H1 (cell line): ENCODE measurements around the gene FYB2. TPM values are rescaled to one million over a fixed set of nuclear protein-coding genes. Genes with fewer than 3 reads are reported as not detected.

Experiments used
- CTCF ChIA-PET: fragments of 300-600 bp; sonication (Branson Sonifier 250); formaldehyde crosslinking; loops from one replicate; lab custom pipeline; 2021; ENCODE audit not compliant: partially characterized antibody; lab: Charles Lee
- POLR2A ChIA-PET: fragments of 300-600 bp; sonication (Branson Sonifier 250); formaldehyde crosslinking; loops from one replicate; lab custom pipeline; 2021; ENCODE audit warnings: inconsistent platforms; ENCODE audit not compliant: partially characterized antibody; lab: Charles Lee
- DNase-seq, 2 experiments: peaks; one replicate each; pipeline versions ENCODE4 v3.0.0 to v3.0.0-alpha.2; 2010 to 2022; ENCODE audit warnings: low spot score in 2 of 2, low read depth in 1 of 2, mixed read lengths in 1 of 2
- FAIRE-seq: peaks from 2 replicates; lab custom pipeline; 2011; peaks lifted over from hg19 to GRCh38; lab: Jason Lieb, UNC
- H2AFZ ChIP-seq: 2 replicates; pipeline ENCODE4 v1.8.1; 2012; ENCODE audit warnings: low read length, inconsistent platforms
- H2AK5ac ChIP-seq: 2 replicates; pipeline ENCODE4 v1.6.1; 2013; ENCODE audit warnings: low read depth, low read length
- H2BK120ac ChIP-seq: replicated peaks from 2 replicates; pipeline ENCODE3; 2013; ENCODE audit warnings: low read depth, low read length, inconsistent platforms
- H2BK12ac ChIP-seq: 2 replicates; pipeline ENCODE4 v1.6.1; 2013; ENCODE audit warnings: low read depth, low read length
- H2BK15ac ChIP-seq: 2 replicates; pipeline ENCODE4 v1.6.1; 2013; ENCODE audit warnings: low read length
- H2BK20ac ChIP-seq: 2 replicates; pipeline ENCODE4 v1.6.1; 2013; ENCODE audit warnings: low read length
- H2BK5ac ChIP-seq: 2 replicates; pipeline ENCODE4 v1.6.1; 2013; ENCODE audit warnings: low read depth, low read length
- H3K14ac ChIP-seq: 2 replicates; pipeline ENCODE4 v1.6.1; 2013; ENCODE audit warnings: inconsistent platforms; ENCODE audit not compliant: insufficient read length
- H3K18ac ChIP-seq: 2 replicates; pipeline ENCODE4 v1.6.1; 2013; ENCODE audit warnings: low read length; ENCODE audit errors: extremely low read depth
- H3K23ac ChIP-seq: 2 replicates; pipeline ENCODE4 v1.6.1; 2013; ENCODE audit warnings: inconsistent platforms; ENCODE audit not compliant: insufficient read length
- H3K23me2 ChIP-seq: 2 replicates; pipeline ENCODE4 v1.6.1; 2013; ENCODE audit warnings: low read depth, low read length
- H3K27ac ChIP-seq: 2 replicates; pipeline ENCODE4 v1.6.1; 2011; ENCODE audit warnings: low read depth, low read length, inconsistent platforms
- H3K27me3 ChIP-seq, 4 experiments: replicated peaks in 1 of 4; 1 replicate in 1 of 4; 2 replicates in 3 of 4; pipeline versions ENCODE4 v1.6.1 to v1.8.1; 2011 to 2013; ENCODE audit warnings: low read length in 3 of 4, mild to moderate bottlenecking in 3 of 4, inconsistent platforms in 2 of 4, mixed read lengths in 2 of 4, moderate library complexity in 1 of 4; ENCODE audit not compliant: control insufficient read depth in 3 of 4, insufficient read depth in 3 of 4; ENCODE audit errors: extremely low read depth in 1 of 4
- H3K36me3 ChIP-seq, 4 experiments: 2 replicates each; pipeline versions ENCODE4 v1.6.1 to v1.8.1; 2011 to 2013; ENCODE audit warnings: mild to moderate bottlenecking in 4 of 4, low read length in 3 of 4, moderate library complexity in 2 of 4, control low read depth in 1 of 4, inconsistent platforms in 1 of 4; ENCODE audit not compliant: insufficient read depth in 4 of 4, control insufficient read depth in 2 of 4
- H3K4ac ChIP-seq: replicated peaks from 2 replicates; pipeline ENCODE3; 2013; ENCODE audit warnings: low read length, low read depth, mixed read lengths, inconsistent platforms; ENCODE audit not compliant: insufficient read length
- H3K4me1 ChIP-seq, 4 experiments: replicated peaks in 1 of 4; 1 replicate in 1 of 4; 2 replicates in 3 of 4; pipeline versions ENCODE4 v1.6.1 to v1.8.1; 2011 to 2013; ENCODE audit warnings: low read length in 3 of 4, inconsistent platforms in 2 of 4, mixed read lengths in 1 of 4; ENCODE audit not compliant: insufficient read depth in 4 of 4, control insufficient read depth in 3 of 4
- H3K4me2 ChIP-seq, 2 experiments: 2 replicates each; pipeline versions ENCODE4 v1.6.1 to v1.8.1; 2011 to 2013; ENCODE audit warnings: low read depth in 2 of 2, low read length in 2 of 2, control low read depth in 1 of 2, inconsistent platforms in 1 of 2, mild to moderate bottlenecking in 1 of 2; ENCODE audit not compliant: insufficient read depth in 1 of 2
- H3K4me3 ChIP-seq, 4 experiments: fragments of 200-600, 300-600 bp in 1 of 4; sonication (generic), shearing (Covaris generic), sonication (Bioruptor Twin) in 1 of 4; 2 replicates each; pipeline versions ENCODE4 v1.5.1 to v1.8.1; 2011 to 2016; ENCODE audit warnings: low read length in 4 of 4, low read depth in 3 of 4, control low read depth in 2 of 4, inconsistent platforms in 2 of 4, mild to moderate bottlenecking in 2 of 4, mixed read lengths in 1 of 4, moderate library complexity in 1 of 4; ENCODE audit not compliant: insufficient read depth in 2 of 4; ENCODE audit errors: extremely low read depth in 1 of 4
- H3K56ac ChIP-seq: replicated peaks from 2 replicates; pipeline ENCODE3; 2013; ENCODE audit warnings: low read depth, mild to moderate bottlenecking, mixed read lengths, low read length, inconsistent platforms; ENCODE audit not compliant: insufficient read length
- H3K79me1 ChIP-seq: 2 replicates; pipeline ENCODE4 v1.6.1; 2013; ENCODE audit warnings: low read depth, low read length, control low read depth
- H3K79me2 ChIP-seq, 2 experiments: 2 replicates each; pipeline versions ENCODE4 v1.6.1 to v1.8.1; 2012 to 2013; ENCODE audit warnings: low read length in 2 of 2, mild to moderate bottlenecking in 2 of 2, inconsistent platforms in 1 of 2; ENCODE audit not compliant: insufficient read depth in 2 of 2, control insufficient read depth in 1 of 2
- H3K9ac ChIP-seq, 4 experiments: replicated peaks in 1 of 4; 1 replicate in 1 of 4; 2 replicates in 3 of 4; pipeline versions ENCODE4 v1.6.1 to v1.8.1; 2011 to 2013; ENCODE audit warnings: low read depth in 3 of 4, low read length in 3 of 4, control low read depth in 2 of 4, mild to moderate bottlenecking in 2 of 4, moderate library complexity in 2 of 4, inconsistent platforms in 1 of 4; ENCODE audit errors: extremely low read depth in 1 of 4
- H3K9me3 ChIP-seq, 2 experiments: 2 replicates each; pipeline versions ENCODE4 v1.6.1 to v1.8.1; 2012 to 2013; ENCODE audit warnings: mild to moderate bottlenecking in 2 of 2, moderate library complexity in 2 of 2, control low read depth in 1 of 2, inconsistent platforms in 1 of 2, low read depth in 1 of 2, low read length in 1 of 2, mixed read lengths in 1 of 2; ENCODE audit not compliant: insufficient read depth in 2 of 2
- H4K20me1 ChIP-seq, 2 experiments: replicated peaks in 1 of 2; 2 replicates each; pipeline versions ENCODE3 to v1.8.1; 2011 to 2013; ENCODE audit warnings: inconsistent platforms in 2 of 2, low read length in 2 of 2, mild to moderate bottlenecking in 1 of 2; ENCODE audit not compliant: insufficient read depth in 2 of 2, control insufficient read depth in 1 of 2
- H4K5ac ChIP-seq: 2 replicates; pipeline ENCODE4 v1.6.1; 2013; ENCODE audit warnings: low read length, low read depth, mixed read lengths, inconsistent platforms; ENCODE audit not compliant: insufficient read length
- H4K8ac ChIP-seq: 2 replicates; pipeline ENCODE4 v1.8.0; 2013; ENCODE audit warnings: mild to moderate bottlenecking, moderate library complexity, low read length, inconsistent platforms; ENCODE audit not compliant: insufficient read depth; ENCODE audit errors: extremely low read depth
- H4K91ac ChIP-seq: replicated peaks from 2 replicates; pipeline ENCODE3; 2013; ENCODE audit warnings: low read length, mixed read lengths, inconsistent platforms; ENCODE audit not compliant: insufficient read length
- CTCF ChIP-seq, 3 experiments: IDR thresholded peaks; 1 replicate in 2 of 3; 2 replicates in 1 of 3; pipeline versions ENCODE4 v1.5.1 to v1.6.1; 2011; ENCODE audit warnings: low read length in 3 of 3, mild to moderate bottlenecking in 3 of 3, inconsistent platforms in 2 of 3, low read depth in 1 of 3, moderate library complexity in 1 of 3; ENCODE audit not compliant: insufficient read depth in 1 of 3; ENCODE audit errors: control extremely low read depth in 1 of 3
- GABPA ChIP-seq: IDR thresholded peaks from 2 replicates; pipeline ENCODE4 v1.6.1; 2011; ENCODE audit warnings: mild to moderate bottlenecking, low read length, moderate library complexity, borderline replicate concordance; ENCODE audit not compliant: insufficient read depth
- HDAC6 ChIP-seq: IDR thresholded peaks from one replicate; pipeline ENCODE4 v1.7.1; 2012; ENCODE audit warnings: low read depth, mild to moderate bottlenecking, inconsistent platforms, low read length, moderate library complexity
- POU5F1 ChIP-seq: IDR thresholded peaks from 2 replicates; pipeline ENCODE4 v1.6.1; 2011; ENCODE audit warnings: low read depth, mild to moderate bottlenecking, low read length, moderate library complexity
- TBP ChIP-seq: IDR thresholded peaks from 2 replicates; pipeline ENCODE4 v1.6.1; 2011; ENCODE audit warnings: low read depth, low read length, improper control_type of control experiment
- YY1 ChIP-seq: IDR thresholded peaks from 2 replicates; pipeline ENCODE4 v1.6.1; 2011; ENCODE audit warnings: low read depth, mild to moderate bottlenecking, low read length
- WGBS, 2 experiments: shearing (Covaris generic) in 1 of 2; methylation state at CpG; one replicate each; pipeline versions ENCODE4 v1.1.6 to v1.1.7; 2013 to 2015; ENCODE audit warnings: low lambda C conversion rate in 2 of 2, mixed read lengths in 2 of 2, inconsistent platforms in 1 of 2, low coverage in 1 of 2, missing lambda C conversion rate in 1 of 2; ENCODE audit not compliant: insufficient replicate concordance in 2 of 2, insufficient coverage in 1 of 2, insufficient read length in 1 of 2; ENCODE audit errors: extremely low coverage in 1 of 2, missing lambda C conversion rate in 1 of 2; 5-methylcytosine and 5-hydroxymethylcytosine counted together
- polyA plus RNA-seq, 7 experiments: library from polyadenylated mRNA; depleted of rRNA in 3 of 7; stranded (reverse) in 5 of 7; unstranded in 2 of 7; fragments of >200 nt in 5 of 7; fragments of 200-250 nt in 2 of 7; gene quantifications; 1 replicate in 5 of 7; 2 replicates in 1 of 7; 4 replicates in 1 of 7; pipeline versions ENCODE4 v1.2.1 to v1.2.3, GENCODE V29; 2011 to 2013; ENCODE audit warnings: missing spikeins in 2 of 7, mixed read lengths in 2 of 7
- total RNA-seq: library from RNA; stranded (reverse); fragmentation: NEBNext Ultra II Directional; extraction: Animal tissue kit (Norgen Biotek cat#: 25700); gene quantifications from 2 replicates; pipeline ENCODE4 v1.2.1, GENCODE V29; 2021

FYB2 gene
- total and polyA plus RNA-seq, 2 of the 8 experiments (the other 6 are each of a cell fraction or from before 2014, with no cell fraction given): 0.11 to 0.17 TPM

DNA sequence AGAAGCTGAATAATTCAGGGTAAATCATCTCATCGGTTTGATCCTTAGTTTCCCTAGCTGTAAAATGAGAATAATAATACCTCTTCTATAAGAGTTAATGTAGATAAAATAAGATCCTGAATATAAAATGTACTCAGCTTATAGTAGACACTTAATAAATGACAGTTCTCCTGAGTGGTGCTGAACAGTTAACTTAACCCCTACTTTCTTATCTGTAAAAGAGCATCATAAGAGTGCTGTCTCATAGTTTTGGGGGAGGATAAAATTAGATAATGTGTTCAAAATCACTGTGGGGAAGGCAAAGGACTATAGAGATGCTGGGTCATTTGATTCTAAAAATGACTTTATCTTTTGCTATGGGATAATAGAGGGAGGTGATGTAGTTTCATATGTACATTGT, 36.0 kb upstream of the FYB2 start:
- no peak overlapping the region for H3K4ac ChIP-seq
- H2BK120ac ChIP-seq: no peak overlapping the region
- POLR2A ChIA-PET: no interaction called here
- H2AFZ ChIP-seq: no peak overlapping the region
- H3K9me3 ChIP-seq: no peaks in the 10 kb centered on the region
- no peaks in the 10 kb centered on the region for H4K20me1 ChIP-seq
- no peak overlapping the region for H4K91ac ChIP-seq
- FAIRE-seq (no peak), DNase-seq (no peak)
- no peak overlapping the region for H2BK12ac ChIP-seq
- H4K5ac ChIP-seq: no peak overlapping the region
- no peak overlapping the region for H2AK5ac ChIP-seq
- H2BK5ac ChIP-seq: no peak overlapping the region
- H3K27ac ChIP-seq: no peak overlapping the region
- TF ChIP-seq TBP: no peak
- no peak for TF ChIP-seq CTCF (IDR thresholded peaks at IDR 0.05; ENCODE audit: control extremely low read depth in 1 of 3, insufficient read depth in 1 of 3, low read depth in 1 of 3, low read length in 3 of 3)
- TF ChIP-seq POU5F1: no peak
- TF ChIP-seq GABPA: no peak
- no peak for TF ChIP-seq HDAC6
- no peak for TF ChIP-seq YY1
- H4K8ac ChIP-seq: no peak overlapping the region
- no peak overlapping the region for H2BK15ac ChIP-seq
- H3K14ac ChIP-seq: no peak overlapping the region
- no peaks in the 10 kb centered on the region for H3K79me2 ChIP-seq
- H3K27me3 ChIP-seq: no peaks in the 10 kb centered on the region
- H3K4me2 ChIP-seq: no peak overlapping the region
- no peaks in the 10 kb centered on the region for H3K36me3 ChIP-seq
- no peak overlapping the region for H3K56ac ChIP-seq
- H3K4me3 ChIP-seq: no peak overlapping the region
- H3K18ac ChIP-seq: no peak overlapping the region
- no peaks in the 10 kb centered on the region for H3K79me1 ChIP-seq
- CTCF ChIA-PET: interaction anchor here (1.0 kb wide), 2 partner anchors 22 to 35 kb away, joined by 3 read pairs; no protein-coding TSS in a partner anchor
- no peak overlapping the region for H2BK20ac ChIP-seq
- no peak overlapping the region for H3K23ac ChIP-seq
- 77% methylated on average over 1 of the region's 1 CpG; no CpG with 5 or more reads in 1 of the 2 experiments for WGBS, 2 experiments
- H3K9ac ChIP-seq: no peak overlapping the region
- no peaks in the 10 kb centered on the region for H3K23me2 ChIP-seq
- no peaks in the 10 kb centered on the region for H3K4me1 ChIP-seq
